GM19397 (cell line): ENCODE measurements around the gene TNFAIP8L1.
"Not testable (repeated sequence)": the region's sequence is repeated elsewhere in the genome, so short reads cannot be mapped to it uniquely, and the experiment has no call there.

Experiments used
- ATAC-seq: cut with Tn5 transposase; IDR thresholded peaks from one replicate; pipeline ENCODE4 v1.9.1; 2021; ENCODE audit warnings: mild to moderate bottlenecking, moderate library complexity; ENCODE audit not compliant: unreplicated experiment

Gene TNFAIP8L1

DNA sequence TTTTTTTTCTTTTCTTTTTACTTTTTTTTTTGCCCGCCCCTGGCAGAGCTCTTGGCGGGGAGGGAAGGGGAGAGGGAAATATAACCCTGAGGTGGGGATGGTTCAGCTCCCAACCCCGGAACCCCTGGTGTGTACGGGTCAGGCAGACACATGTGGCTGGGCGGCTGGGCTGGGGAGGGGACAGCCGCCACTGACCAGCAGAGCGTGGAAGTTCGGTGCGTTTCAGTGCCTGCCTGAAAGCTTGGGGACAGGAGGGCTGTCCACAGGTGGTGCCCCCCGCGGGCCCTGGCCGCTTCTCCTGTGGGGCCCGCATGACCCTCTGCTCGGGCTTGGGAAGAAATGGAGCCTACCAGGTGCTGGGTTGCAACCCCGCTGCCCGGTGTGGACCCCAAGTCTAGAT lies 36.0 kb downstream of the TNFAIP8L1 start:
- ATAC-seq: no peak

DNA sequence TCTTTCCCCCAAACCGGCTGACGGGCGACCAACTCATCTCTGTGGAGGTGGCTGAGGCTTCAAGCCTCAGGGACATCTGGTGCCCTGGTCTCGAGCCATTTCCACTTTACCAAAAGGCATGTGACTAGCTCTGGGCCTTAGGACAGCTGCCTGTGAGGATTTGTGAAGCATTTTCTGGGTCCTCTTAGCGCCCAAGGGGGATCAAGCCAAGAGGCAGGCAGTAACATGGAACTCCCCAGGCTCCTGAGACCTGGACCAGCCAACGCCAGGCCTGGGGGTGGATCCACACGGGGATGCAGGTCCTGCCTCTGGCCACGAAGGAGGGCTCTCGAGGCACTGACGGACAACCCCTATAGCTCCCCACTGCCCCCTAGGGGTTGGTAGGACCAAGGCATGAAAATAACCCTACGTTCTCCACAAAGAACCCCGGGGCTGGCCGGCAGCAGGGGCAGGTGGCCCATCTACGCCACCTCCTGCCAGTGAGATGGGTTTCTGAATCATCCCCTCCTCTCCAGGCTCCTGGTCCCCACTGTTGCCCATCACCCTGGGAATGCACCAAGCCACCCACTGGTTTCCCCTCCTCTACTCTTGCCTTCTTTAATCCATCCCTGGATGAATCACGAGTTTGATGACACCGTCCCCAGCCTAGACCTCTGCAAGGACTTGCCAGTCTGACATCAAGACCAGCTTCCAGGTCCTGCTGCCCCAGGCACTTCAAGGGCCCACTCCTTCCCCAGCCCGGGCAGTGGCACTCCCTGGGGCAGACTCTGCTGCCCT lies 37.8 kb downstream of the TNFAIP8L1 start:
- ATAC-seq: no peak

DNA sequence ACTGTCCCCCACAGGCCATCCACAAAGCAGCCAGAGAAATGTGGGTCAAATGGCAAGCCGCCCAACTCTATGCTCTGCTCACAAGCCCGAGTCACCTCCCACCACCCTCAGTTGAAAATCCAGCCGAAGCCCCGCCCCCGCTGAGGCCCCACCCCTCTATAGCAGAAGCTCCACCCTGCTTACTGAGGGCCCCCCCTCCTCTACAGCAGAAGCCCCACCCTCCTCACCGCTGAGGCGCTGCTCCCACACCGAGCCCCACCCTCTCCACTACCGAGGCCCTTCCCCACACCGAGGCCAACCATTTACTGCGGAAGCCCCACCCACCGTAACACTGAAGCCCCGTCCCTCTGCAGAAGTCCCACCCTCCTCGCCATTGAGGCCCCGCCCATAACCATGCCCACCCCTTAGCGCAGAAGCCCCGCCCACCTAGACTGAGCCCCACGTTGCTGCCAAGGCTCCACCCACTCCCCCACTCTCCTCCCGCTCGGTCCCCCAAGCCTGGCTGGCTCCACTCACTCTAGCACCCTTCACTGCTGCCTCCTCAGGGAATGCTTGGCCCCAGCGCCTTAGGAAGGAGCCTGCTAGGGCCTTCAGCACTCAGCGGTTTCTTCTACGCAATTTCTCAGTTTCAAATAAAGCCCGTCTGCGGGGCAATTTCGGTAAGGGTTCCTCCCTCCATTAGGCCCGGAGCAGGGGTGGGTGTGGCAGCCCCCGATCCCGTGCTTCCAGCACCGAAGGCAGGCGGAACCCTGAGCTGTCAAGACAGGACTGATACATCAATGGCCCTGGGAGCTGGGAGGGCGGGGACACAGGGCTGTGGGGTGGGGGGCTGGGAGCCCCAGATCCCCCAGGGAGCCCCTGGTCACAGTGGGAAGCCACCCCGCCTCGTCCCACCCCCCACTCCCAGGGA lies 39.8 kb downstream of the TNFAIP8L1 start:
- ATAC-seq: no peak

DNA sequence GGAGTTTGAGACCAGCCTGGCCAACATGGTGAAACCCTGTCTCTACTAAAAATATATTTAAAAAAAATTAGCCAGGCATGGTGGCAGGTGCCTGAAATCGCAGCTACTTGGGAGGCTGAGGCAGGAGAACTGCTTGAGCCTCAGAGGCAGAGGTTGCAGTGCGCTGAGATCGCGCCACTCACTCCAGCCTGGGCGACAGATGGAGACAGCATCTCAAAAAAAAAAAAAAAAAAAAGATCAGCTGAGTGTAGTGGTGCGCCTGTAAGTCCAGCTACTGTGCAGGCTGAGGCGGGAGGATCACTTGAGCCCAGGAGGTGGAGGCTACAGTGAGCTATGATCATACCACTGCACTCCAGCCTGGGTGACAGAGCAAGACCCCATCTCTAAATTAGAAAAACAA lies 40.7 kb downstream of the TNFAIP8L1 start:
- not testable (repeated sequence) for ATAC-seq

DNA sequence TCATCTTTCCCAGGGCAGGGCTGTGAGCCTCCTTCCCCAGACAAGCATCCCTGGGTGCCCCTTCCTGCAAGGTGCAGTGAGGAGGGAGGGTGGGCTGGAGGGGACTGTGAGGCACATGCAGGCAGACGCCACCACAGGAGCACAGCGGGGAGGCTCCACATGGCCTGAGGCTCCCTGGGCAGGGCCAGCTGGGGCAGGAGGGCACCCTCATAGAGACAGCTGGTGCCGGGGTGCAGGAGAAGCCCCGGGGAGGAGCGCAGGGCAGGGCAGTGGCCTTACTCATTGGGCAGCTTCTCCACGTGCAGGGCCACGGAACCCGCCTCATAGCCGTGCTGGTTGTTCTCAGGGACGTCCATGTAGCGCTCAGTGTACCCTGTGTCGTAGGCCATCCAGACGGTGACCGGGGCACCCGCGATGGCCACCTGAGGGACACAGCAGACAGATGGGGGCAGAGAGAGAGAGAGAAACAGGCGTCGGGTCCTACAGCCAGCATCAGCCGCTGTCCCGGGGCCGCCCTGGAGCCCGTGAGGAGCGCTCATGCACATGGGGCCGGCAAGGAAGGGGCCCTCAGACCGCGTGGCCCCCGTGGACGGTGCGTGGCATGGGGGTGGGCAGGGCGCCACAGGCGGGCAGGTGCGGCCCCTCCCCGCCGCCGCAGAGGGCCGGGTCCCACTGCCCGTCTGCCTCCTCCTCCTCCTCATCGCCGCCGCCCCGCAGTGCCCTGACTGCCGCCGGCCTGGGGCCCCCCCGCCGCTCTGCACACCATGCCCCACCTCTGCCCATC lies 43.3 kb downstream of the TNFAIP8L1 start:
- no peak for ATAC-seq

DNA sequence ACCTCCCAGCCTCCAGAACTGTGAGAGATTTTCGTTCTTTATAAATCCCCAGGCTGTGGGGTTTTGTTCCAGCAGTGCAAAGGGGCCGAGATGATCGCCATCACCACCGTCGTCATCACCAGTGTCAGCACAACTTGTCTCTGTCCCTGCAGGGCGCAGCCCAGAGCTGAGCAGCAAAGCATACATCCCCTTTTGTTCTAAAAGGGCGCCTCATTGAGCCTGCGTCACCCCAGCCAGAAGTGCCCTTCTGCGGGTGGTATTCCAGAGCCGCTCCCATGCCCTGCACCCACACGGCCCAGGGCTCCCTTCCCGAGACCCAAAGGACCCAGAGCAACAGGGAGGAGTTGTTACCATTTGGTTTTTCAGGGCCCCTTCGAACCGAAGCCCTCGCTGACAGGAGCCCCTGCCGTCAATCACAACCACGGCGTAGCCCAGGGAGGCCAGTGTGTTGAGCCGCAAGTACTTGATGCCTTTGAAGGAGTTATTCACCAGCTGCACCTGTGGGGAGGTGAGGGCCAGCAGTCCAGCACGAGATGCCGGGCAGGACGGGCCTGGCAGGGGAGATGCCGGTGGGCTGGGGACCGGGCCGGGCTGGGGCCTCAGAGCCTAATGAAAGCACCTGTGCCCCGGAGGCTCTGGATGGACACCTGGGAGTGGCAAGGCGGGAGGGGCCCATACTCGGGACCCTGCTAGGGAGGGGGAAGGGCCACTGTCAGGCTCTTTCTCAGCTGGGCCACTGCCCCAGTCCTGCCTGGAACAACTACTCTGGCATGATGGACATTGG lies 45.2 kb downstream of the TNFAIP8L1 start:
- no peak for ATAC-seq

DNA sequence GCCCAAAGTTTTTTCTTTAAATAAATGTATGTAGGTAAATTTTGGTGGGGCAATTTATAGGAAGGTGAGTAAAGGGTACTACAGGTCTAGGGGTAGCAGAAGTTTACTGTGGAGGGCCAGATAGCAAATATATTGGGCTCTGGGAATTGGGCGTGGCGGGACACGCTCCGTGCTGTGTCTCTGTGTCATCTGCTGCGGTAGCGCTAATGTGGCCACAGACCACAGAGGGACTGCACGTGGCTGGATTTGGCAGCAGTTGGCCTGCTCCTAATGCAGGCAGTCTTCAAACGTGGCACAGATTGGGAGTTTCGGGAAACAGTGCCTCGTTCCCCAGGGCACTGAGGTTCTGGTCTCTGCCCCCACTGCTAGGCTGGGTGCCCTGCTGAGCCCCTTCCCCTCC lies 47.4 kb downstream of the TNFAIP8L1 start:
- no peak for ATAC-seq

DNA sequence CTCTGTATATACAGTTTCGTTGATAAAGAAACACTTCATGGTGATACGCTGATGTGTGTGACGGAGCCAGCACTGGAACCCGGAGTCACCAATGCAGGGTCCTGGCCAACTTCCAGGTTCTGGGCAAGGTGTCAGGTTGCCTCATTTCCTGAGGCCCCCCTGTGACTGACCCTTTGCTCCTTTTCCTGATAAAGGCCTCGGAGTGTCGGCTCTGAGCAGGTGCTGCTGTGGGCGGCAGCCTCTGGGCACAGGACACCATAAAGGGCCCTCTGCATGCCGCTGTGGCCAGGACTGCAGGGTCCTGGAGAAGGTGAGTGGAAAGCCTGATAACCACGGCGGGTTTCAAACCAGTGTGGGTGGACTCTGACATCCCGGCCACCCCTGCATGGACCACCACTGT lies 48.1 kb downstream of the TNFAIP8L1 start:
- no peak for ATAC-seq

DNA sequence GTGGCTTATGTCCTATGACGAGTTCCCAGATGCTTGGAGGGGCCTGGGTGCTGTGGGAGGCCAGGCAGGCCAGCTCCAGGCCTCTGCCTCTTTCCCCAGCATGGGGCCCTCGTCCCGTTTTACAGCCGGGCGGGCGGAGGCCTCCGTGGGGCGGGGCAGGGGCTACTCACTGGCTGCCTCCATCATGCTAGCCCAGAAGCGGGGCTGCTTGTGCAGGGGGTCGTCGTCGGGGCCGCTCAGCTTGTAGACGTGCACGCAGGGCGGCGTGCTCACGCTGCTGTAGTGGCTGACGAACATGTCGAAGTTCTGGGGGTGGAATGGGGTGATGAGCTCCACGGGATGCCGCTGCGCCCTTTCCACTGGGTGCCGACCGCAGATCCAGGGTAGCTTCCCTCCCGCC lies 49.3 kb downstream of the TNFAIP8L1 start:
- no peak for ATAC-seq

DNA sequence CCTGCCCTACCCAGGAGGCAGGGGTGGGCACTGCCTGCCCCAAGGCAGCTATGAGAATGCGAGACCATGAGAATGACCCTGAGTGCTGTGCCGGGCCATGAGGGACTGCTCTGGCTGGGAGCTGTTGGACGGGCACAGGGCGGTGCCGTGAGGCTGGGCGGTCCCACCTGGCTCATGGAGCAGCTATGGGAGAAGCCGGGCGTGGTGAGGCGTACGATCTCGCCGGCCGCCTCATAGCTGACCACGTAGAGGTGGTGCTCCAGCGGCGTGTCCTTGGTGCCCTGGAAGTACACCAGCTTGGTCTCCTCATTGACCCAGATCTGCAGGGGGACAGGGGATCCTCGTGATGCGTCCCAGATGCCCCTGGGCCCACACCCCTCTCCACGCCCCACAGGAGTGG lies 50.1 kb downstream of the TNFAIP8L1 start:
- no peak for ATAC-seq

DNA sequence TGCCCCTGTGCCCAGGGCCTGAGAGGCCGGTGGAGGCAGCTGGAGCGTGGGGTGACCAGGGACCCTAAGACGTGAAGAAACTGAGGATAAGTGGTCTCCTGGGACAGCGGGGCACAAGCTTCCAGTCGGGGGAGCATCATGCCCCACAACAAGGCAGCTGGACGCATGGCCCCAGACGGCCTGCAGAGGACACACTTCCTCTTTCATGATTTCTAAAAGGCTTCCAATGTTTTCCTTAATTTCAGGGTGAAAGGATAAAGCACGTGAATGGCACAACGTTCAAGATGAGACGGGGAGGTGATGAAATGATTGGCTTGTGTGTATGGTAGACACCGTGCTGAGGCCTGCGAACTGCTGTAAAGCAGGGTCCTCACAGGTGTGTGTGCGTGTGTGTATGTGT lies 51.0 kb downstream of the TNFAIP8L1 start:
- ATAC-seq: no peak

DNA sequence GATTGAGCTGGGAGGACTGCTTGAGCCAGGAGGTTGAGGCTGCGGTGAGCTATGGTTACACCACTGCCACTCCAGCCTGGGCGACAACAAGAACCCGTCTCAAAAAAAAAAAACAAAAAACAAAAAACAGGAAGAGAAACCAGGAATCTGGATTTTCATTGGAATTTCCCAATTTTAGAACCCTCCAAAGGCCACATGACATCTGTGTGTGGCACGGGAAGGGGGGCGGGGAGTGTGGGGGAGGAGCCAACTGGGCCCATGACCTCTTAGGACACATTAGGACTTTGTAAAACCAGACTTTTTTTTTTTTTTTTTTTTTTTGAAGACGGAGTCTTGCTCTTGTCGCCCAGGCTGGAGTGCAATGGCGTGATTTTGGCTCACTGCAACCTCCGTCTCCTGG lies 52.1 kb downstream of the TNFAIP8L1 start:
- no peak for ATAC-seq

DNA sequence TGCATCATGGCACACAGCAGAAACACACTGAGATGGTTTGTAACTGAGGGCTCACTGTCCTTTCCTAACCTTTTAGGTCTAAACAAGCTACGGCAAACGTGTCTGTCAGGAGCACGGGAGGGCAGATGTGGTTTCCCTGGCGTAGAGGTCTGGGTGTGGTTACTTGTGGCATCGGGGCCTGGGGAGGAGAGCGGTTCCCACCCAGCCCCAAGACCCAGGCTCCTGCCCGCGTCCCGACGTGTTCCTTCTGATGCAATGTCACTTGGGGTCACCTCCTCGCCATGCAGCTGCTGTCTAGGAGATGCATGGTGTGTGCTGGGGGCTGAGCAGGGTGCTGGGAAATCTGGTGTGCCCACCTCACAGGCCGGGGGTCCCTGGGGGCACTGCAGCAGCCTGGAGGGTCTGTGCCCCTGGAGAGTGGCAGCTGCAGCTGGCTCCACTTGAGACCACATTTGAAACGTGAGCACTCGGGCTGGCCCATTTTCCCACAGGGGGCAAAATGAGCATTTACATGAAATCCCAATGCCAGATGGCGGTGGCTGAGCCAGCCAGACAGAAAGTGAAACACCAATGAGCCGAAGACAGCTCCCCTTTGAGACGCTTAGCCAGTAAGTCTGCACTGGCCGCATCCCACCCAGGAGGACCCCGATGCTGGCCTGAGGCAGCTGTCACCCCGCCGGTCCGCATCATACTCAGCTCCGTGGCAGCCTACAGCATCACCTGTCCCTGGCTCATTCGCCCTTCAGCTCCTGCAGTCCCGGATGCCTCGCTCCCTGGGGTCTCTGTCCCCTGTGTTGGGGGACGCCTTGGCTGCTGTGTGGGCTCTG lies 53.1 kb downstream of the TNFAIP8L1 start:
- ATAC-seq: no peak

DNA sequence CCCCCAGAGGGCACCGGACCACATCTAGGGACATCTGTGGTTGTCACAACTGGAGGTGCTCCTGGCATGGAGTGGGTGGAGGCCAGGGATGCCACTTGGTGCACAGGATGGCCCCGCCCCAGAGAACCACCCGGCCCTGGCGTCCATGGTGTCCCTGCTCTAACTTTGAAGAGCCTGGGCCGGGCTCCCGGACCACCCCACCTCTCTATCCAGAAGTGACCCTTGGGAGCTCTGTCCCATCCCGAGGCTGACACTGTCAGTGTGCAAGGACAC lies 53.7 kb downstream of the TNFAIP8L1 start:
- no peak for ATAC-seq

DNA sequence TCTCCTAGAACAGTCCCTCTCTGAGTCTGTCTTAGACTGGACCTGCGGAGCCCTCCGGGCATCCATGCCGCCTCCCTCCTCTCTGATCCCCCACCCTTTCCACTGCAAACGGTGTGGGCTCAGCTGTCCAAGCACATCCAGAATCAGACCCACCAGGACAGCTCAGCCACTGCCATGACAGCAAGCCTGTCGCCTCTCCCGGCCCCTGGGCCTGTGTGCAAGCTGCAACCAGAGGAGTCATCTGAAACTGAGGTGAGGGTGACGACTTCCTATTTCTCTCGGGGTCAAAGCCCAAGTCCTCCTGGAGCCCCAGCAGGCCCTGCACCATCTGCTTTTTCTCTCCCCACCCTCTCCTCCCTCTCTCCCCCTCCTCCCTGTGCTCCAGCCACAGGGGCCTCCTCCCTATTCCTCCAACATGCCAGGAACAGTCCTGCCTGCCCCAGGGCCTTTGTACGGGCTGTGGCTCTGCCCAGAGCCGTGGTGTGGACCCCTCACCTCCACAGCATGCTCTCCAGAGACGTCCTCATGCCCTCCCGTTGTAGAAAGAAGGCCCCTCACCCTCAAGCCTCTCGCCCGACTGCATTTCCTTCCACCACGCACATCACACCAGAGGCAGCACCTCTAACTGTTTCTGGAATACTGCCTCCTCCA lies 54.3 kb downstream of the TNFAIP8L1 start:
- ATAC-seq: no peak

DNA sequence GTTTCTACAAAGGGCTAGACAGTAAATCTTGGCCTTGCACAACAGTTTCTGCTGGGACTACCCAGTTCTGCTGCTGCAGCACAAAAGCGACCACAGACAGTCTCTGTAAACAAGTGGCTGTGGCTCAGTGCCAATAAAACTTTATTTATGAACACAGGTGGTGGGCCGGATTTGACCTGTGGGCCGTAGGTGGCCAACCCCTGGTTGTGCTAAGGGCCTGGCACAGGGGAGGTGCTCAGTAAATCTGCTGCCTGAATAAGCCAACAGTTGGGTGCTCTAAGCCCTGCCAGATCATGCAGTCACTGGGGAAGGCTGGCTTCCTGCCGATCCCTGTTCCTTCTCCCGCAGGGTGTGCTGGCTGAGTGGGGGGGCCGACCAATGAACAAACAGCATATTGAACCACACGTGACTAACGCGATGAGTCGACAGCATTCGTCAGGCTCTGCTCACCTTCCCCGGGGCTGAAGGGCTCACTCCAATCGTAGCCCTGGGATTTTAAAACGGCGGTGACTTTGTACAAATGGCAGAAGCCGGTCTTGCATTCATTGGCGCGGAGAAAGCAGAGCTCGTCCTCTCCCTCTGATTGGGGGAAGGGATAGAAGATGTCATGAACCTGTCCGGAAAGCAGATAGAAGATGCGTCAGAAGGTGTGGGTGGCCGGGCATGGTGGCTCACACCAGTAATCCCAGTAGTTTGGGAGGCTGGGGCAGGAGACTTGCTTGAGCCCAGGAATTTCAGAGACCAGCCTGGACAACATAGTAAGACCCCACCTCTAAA lies 55.1 kb downstream of the TNFAIP8L1 start:
- ATAC-seq: no peak

DNA sequence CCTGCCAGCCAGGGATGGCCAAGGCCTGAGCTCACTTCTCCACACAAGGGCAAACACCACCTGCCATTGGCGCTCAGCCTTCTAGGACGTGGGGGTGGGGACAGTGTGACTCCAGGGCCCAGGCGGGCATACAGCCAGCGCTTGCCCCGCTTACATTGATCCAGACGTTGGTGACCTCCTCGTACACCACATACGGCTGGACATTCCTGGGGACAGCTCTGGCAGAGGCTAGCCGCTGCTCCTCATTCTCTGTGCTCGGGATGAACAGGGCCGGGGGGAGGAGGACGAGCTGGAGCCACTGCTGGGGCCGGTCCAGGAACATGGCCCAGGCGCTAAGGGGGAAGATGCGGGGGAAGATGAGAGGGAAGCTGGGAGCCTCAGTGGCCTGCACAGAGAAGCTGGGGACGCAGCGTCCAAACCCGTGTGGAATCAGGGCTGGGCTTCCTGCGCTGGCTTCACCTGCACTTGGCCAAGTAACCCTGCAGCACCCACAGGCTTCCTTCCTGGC lies 56.0 kb downstream of the TNFAIP8L1 start:
- ATAC-seq: no peak

DNA sequence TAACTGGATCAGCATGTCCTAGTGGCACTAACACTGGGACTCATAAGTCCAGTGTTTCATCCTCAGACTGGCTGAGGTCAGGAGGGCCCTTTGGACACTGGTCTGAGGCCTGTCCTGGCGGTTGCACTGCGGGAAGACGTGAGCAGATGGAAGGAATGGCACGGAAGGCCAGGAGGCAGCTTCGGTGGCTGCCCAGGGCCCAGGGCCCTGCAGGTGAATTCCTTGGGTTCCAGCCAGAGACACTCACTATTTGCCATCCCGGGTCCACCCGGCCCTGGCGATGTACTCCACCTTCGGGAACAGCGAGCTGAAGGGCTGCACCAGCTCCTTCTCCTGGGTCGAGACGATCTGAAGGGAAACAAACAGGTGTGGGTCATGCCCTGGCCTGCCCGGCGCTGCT lies 58.0 kb downstream of the TNFAIP8L1 start:
- no peak for ATAC-seq
